ENCODE data around the gene TSC22D1.

TSC22D1 gene

DNA sequence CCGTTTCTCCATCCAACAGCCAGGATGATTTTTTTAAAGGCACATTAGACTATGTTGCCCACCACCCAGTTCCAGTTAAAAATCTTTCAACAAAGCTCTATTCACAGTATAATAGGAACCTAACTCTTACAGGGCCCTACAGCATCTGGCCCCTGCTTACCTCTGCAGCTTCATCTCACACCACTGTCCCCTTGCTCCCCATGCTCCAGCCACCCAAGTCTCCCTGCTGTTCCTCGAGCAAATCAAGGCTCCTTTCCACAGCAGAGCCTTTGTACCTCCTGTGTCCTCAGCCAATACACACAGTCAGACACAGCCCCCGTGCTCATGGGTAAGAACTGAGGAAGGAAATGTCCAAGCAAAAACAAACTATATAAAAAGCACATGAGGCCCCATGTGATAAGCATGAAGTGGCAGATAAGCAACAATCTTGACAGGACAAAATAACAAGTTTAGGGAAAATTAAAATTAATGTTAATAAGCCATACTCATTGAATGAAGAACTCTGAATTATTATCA, 67.5 kb downstream of the TSC22D1 start:
- TF ChIP-seq CTCF (conservative IDR thresholded peaks at IDR 0.05; ENCODE audit: low read depth, low read length) = no peak
- no peak overlapping the region for H3K4me3 ChIP-seq (ENCODE audit: low read depth, low read length)
- DNase-seq (ENCODE audit: low read depth) = no peak

GRCh38 chr13:44507639-44508038, 68.5 kb downstream of the TSC22D1 start:
- no peak for TF ChIP-seq CTCF (conservative IDR thresholded peaks at IDR 0.05; ENCODE audit: low read depth, low read length)
- DNase-seq (ENCODE audit: low read depth) = no peak
- H3K4me3 ChIP-seq (ENCODE audit: low read depth, low read length) = no peak overlapping the region

DNA sequence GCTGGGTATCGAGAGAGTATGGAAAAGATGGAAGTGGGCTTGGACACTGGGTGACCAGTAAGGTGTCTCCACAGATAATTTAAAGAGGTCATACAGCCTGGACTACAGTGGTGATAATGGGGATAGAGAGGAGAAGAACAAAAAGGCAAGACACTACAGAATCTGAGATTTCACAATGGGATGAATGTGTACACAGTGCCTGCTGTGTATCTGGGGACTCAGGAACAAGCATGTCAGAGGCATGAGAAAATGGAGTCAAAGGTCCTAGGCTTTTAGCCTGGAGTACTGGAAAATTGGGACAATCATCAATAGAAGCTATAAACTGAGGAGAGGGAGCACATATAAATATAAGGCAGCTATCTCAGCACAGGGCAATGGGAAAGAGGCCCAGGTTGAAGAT, 69.4 kb downstream of the TSC22D1 start:
- no peak for TF ChIP-seq CTCF (conservative IDR thresholded peaks at IDR 0.05; ENCODE audit: low read depth, low read length)
- peak; percentile 15 for DNase-seq (ENCODE audit: low read depth)
- H3K4me3 ChIP-seq (ENCODE audit: low read depth, low read length) = no peak overlapping the region

- no peak for TF ChIP-seq CTCF (conservative IDR thresholded peaks at IDR 0.05; ENCODE audit: low read depth, low read length)
- no peak overlapping the region for H3K4me3 ChIP-seq (ENCODE audit: low read depth, low read length)
- DNase-seq (ENCODE audit: low read depth) = no peak
Observed at GRCh38 chr13:44506251-44506650, 69.9 kb downstream of the TSC22D1 start.

GRCh38 chr13:44504116-44504515, 72.0 kb downstream of the TSC22D1 start:
- H3K4me3 ChIP-seq (ENCODE audit: low read depth, low read length) = no peak overlapping the region
- TF ChIP-seq CTCF (conservative IDR thresholded peaks at IDR 0.05; ENCODE audit: low read depth, low read length) = no peak
- no peak for DNase-seq (ENCODE audit: low read depth)

- TF ChIP-seq CTCF (conservative IDR thresholded peaks at IDR 0.05; ENCODE audit: low read depth, low read length) = no peak
- H3K4me3 ChIP-seq (ENCODE audit: low read depth, low read length) = no peak overlapping the region
- DNase-seq (ENCODE audit: low read depth) = no peak
Observed at GRCh38 chr13:44498969-44499368, 77.2 kb downstream of the TSC22D1 start.

DNA sequence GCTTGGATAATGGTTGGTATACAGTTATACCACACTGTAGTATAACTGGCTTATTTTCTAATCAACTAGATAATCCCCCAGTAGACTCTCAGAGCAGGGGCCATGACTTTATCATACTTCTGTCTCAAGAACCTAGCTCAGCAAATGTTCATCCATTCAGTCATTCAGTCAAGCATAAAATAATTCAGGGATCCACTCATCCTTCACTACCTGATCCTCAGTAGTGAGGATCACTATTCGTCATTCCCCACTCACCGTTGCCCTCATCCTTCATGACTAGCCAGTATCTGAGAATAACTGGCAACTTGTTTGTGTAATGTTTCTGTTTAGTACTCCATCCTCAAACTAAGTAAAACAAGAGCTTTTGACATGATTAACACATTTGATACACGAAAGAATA, 77.6 kb downstream of the TSC22D1 start:
- TF ChIP-seq CTCF (conservative IDR thresholded peaks at IDR 0.05; ENCODE audit: low read depth, low read length) = no peak
- no peak for DNase-seq (ENCODE audit: low read depth)
- H3K4me3 ChIP-seq (ENCODE audit: low read depth, low read length) = no peak overlapping the region
